Ecto neural progenitor cell (in vitro differentiated cells): Measurements from ENCODE around the gene S100A16.
"Not testable (repeated sequence)": the region's sequence is repeated elsewhere in the genome, so short reads cannot be mapped to it uniquely, and the experiment has no call there.

Experiments used
- DNase-seq: peaks from one replicate; pipeline ENCODE4 v3.0.0-alpha.2; 2018; ENCODE audit warnings: low spot score

S100A16 gene

GRCh38 chr1:153562021-153562420 is 50.9 kb downstream of the S100A16 start:
- DNase-seq = not testable (repeated sequence)

- no peak for DNase-seq
Observed at GRCh38 chr1:153561466-153561985, 51.4 kb downstream of the S100A16 start.

GRCh38 chr1:153560771-153561465 is 52.0 kb downstream of the S100A16 start:
- no peak for DNase-seq

GRCh38 chr1:153560241-153560640 is 52.7 kb downstream of the S100A16 start:
- DNase-seq = no peak

GRCh38 chr1:153557877-153558276 is 55.1 kb downstream of the S100A16 start:
- DNase-seq = no peak
